CD14-positive monocyte (primary cell): ENCODE measurements around the gene QTRT2. TPM values are rescaled to one million over a fixed set of nuclear protein-coding genes. Genes with fewer than 3 reads are reported as not detected.

Experiments used
- DNase-seq, 3 donors: peaks; one replicate each; pipeline ENCODE4 v3.0.0-alpha.2; 2011 to 2022
- H2AFZ ChIP-seq: 2 replicates; pipeline ENCODE4 v1.6.0; 2012; ENCODE audit warnings: mild to moderate bottlenecking, low read depth, low read length, inconsistent platforms; ENCODE audit not compliant: insufficient read depth, poor library complexity, severe bottlenecking
- H3K27ac ChIP-seq, 2 donors: 1 replicate in 1 of 2; 2 replicates in 1 of 2; pipeline ENCODE4 v1.5.1; 2012 to 2013; ENCODE audit warnings: low read length in 2 of 2, control low read depth in 1 of 2, inconsistent platforms in 1 of 2, low read depth in 1 of 2, mild to moderate bottlenecking in 1 of 2
- H3K27me3 ChIP-seq, 2 donors: one replicate each; pipeline versions ENCODE4 v1.6.0 to v1.6.1; 2011 to 2013; ENCODE audit warnings: low read length in 2 of 2; ENCODE audit not compliant: control insufficient read depth in 2 of 2, insufficient read depth in 2 of 2
- H3K36me3 ChIP-seq, 2 donors: replicated peaks in 1 of 2; 1 replicate in 1 of 2; 2 replicates in 1 of 2; pipeline versions ENCODE4 v1.5.1 to v1.6.1; 2012 to 2013; ENCODE audit warnings: low read length in 2 of 2, control low read depth in 1 of 2, inconsistent platforms in 1 of 2, mild to moderate bottlenecking in 1 of 2; ENCODE audit not compliant: insufficient read depth in 2 of 2, control insufficient read depth in 1 of 2
- H3K4me1 ChIP-seq, 2 donors: 1 replicate in 1 of 2; 2 replicates in 1 of 2; pipeline versions ENCODE4 v1.5.1 to v1.6.1; 2012 to 2013; ENCODE audit warnings: low read length in 2 of 2, control low read depth in 1 of 2, inconsistent platforms in 1 of 2, mild to moderate bottlenecking in 1 of 2, moderate library complexity in 1 of 2; ENCODE audit not compliant: insufficient read depth in 2 of 2, control insufficient read depth in 1 of 2
- H3K4me2 ChIP-seq: replicated peaks from 2 replicates; pipeline ENCODE3; 2012; ENCODE audit warnings: low read length, moderate library complexity, mild to moderate bottlenecking; ENCODE audit not compliant: poor library complexity, severe bottlenecking; ENCODE audit errors: extremely low read depth
- H3K4me3 ChIP-seq, 3 experiments: fragments of 200-600 bp in 1 of 3; sonication (generic) in 1 of 3; replicated peaks in 1 of 3; 1 replicate in 2 of 3; 2 replicates in 1 of 3; pipeline ENCODE4 v1.5.1; 2011 to 2013; ENCODE audit warnings: low read length in 3 of 3, mild to moderate bottlenecking in 3 of 3, control low read depth in 2 of 3, low read depth in 2 of 3, inconsistent platforms in 1 of 3, moderate library complexity in 1 of 3
- H3K79me2 ChIP-seq: 2 replicates; pipeline ENCODE4 v1.6.0; 2012; ENCODE audit warnings: mild to moderate bottlenecking, control low read depth, inconsistent platforms, low read length, moderate library complexity; ENCODE audit not compliant: insufficient read depth
- H3K9ac ChIP-seq: 2 replicates; pipeline ENCODE4 v1.6.0; 2017; ENCODE audit warnings: low read length, mild to moderate bottlenecking; ENCODE audit not compliant: insufficient read depth, poor library complexity, severe bottlenecking
- H3K9me3 ChIP-seq, 2 donors: replicated peaks in 1 of 2; 1 replicate in 1 of 2; 2 replicates in 1 of 2; pipeline versions ENCODE4 v1.5.1 to v1.6.1; 2012 to 2013; ENCODE audit warnings: low read length in 2 of 2, control low read depth in 1 of 2; ENCODE audit not compliant: control insufficient read depth in 1 of 2, insufficient read depth in 1 of 2
- H4K20me1 ChIP-seq: 2 replicates; pipeline ENCODE4 v1.6.0; 2012; ENCODE audit warnings: mild to moderate bottlenecking, low read length, control low read depth, moderate library complexity; ENCODE audit not compliant: insufficient read depth
- H3K27ac Mint-ChIP-seq, 7 donors: one replicate each; pipeline ENCODE4 v1.8.0; 2020; ENCODE audit warnings: mild to moderate bottlenecking in 7 of 7, mixed read lengths in 7 of 7, moderate library complexity in 6 of 7, inconsistent platforms in 2 of 7
- H3K27me3 Mint-ChIP-seq, 3 donors: one replicate each; pipeline ENCODE4 v1.8.0; 2021 to 2022; ENCODE audit warnings: low read depth in 3 of 3, mild to moderate bottlenecking in 3 of 3, mixed read lengths in 3 of 3, moderate library complexity in 3 of 3, inconsistent platforms in 1 of 3
- H3K36me3 Mint-ChIP-seq, 2 donors: one replicate each; pipeline ENCODE4 v1.8.0; 2020; ENCODE audit warnings: mixed read lengths in 2 of 2, inconsistent platforms in 1 of 2, mild to moderate bottlenecking in 1 of 2
- H3K4me1 Mint-ChIP-seq: one replicate; pipeline ENCODE4 v1.8.0; 2020; ENCODE audit warnings: mild to moderate bottlenecking, mixed read lengths
- H3K4me3 Mint-ChIP-seq, 2 donors: one replicate each; pipeline ENCODE4 v1.8.0; 2020; ENCODE audit warnings: mild to moderate bottlenecking in 2 of 2, mixed read lengths in 2 of 2, moderate library complexity in 1 of 2
- H3K9me3 Mint-ChIP-seq, 7 donors: one replicate each; pipeline ENCODE4 v1.8.0; 2020 to 2022; ENCODE audit warnings: mixed read lengths in 7 of 7, mild to moderate bottlenecking in 6 of 7, moderate library complexity in 6 of 7, inconsistent platforms in 2 of 7
- WGBS: methylation state at CpG from one replicate; pipeline ENCODE4 v1.1.5; 2013; ENCODE audit warnings: missing lambda C conversion rate; ENCODE audit not compliant: insufficient coverage; 5-methylcytosine and 5-hydroxymethylcytosine counted together
- intact Hi-C, 2 donors: fragments of 100-400 bp; cut with micrococcal nuclease; formaldehyde crosslinking; loops; one replicate each; pipeline versions ENCODE4 v1.15.0 to v1.15.1; 2023
- polyA plus RNA-seq, 3 donors: library from polyadenylated mRNA; depleted of rRNA in 1 of 3; unstranded in 2 of 3; stranded (reverse) in 1 of 3; fragments of 300-500 nt in 2 of 3; fragments of >200 nt in 1 of 3; fragmentation: Illumina TruSeq in 2 of 3; gene quantifications; 1 replicate in 2 of 3; 2 replicates in 1 of 3; pipeline ENCODE4 v1.2.3, GENCODE V29; 2012 to 2021
- TF ChIP-seq, protein P1 (sequence below): fragments of 200-600 bp; IDR thresholded peaks from one replicate; pipeline ENCODE4 v1.8.0; 2022; ENCODE audit warnings: antibody characterized with exemption, mild to moderate bottlenecking

QTRT2 gene
- polyA plus RNA-seq, 3 donors: 14.5 to 16.7 (median 15.9) TPM

- WGBS: no CpG with 5 or more reads among the region's 1 CpG
- H3K27ac ChIP-seq: no peak overlapping the region
- no peaks in the 10 kb centered on the region for H3K4me1 ChIP-seq
- no peaks in the 10 kb centered on the region for H4K20me1 ChIP-seq
- no peaks in the 10 kb centered on the region for H3K9me3 ChIP-seq
- H3K36me3 ChIP-seq: no peaks in the 10 kb centered on the region
- H3K9ac ChIP-seq: no peak overlapping the region
- Mint-ChIP-seq H3K4me1 (no peaks in the 10 kb centered on the region), H3K36me3 (no peaks in the 10 kb centered on the region), H3K27ac (no peak overlapping the region), H3K4me3 (no peak overlapping the region), H3K27me3 (peaks cover 0 to 2% (median 0%) of the 10 kb centered on the region in 3 donors), H3K9me3 (peaks cover 0 to 2% (median 0%) of the 10 kb centered on the region in 7 donors)
- no peak overlapping the region for H3K4me3 ChIP-seq
- no peak overlapping the region for H2AFZ ChIP-seq
- DNase-seq: no peak
- H3K27me3 ChIP-seq: no peaks in the 10 kb centered on the region
- no peak overlapping the region for H3K4me2 ChIP-seq
- TF ChIP-seq, protein P1, sequence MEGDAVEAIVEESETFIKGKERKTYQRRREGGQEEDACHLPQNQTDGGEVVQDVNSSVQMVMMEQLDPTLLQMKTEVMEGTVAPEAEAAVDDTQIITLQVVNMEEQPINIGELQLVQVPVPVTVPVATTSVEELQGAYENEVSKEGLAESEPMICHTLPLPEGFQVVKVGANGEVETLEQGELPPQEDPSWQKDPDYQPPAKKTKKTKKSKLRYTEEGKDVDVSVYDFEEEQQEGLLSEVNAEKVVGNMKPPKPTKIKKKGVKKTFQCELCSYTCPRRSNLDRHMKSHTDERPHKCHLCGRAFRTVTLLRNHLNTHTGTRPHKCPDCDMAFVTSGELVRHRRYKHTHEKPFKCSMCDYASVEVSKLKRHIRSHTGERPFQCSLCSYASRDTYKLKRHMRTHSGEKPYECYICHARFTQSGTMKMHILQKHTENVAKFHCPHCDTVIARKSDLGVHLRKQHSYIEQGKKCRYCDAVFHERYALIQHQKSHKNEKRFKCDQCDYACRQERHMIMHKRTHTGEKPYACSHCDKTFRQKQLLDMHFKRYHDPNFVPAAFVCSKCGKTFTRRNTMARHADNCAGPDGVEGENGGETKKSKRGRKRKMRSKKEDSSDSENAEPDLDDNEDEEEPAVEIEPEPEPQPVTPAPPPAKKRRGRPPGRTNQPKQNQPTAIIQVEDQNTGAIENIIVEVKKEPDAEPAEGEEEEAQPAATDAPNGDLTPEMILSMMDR: no peak
- intact Hi-C loops: no loop called here
- no peaks in the 10 kb centered on the region for H3K79me2 ChIP-seq
Measured at GRCh38 chr3:114126461-114126860, 69.9 kb downstream of the QTRT2 start.

DNA sequence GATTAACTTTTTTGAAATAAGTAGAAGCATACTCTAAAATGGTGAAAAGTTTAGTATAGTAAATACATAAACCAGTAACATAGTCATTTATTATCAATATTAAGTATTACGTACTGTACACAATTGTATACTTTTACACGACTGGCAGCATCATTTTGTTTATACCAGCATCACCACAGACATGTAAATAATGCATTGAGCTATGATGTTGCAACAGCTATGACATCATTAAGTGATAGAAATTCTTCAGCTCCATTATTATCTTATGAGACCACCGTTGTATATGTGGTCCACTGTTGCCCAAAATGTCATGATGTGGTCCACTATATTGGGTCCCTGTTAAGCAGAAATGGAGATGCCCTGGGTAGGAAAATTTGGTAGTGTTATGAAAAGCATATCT is 71.0 kb downstream of the QTRT2 start:
- Histone ChIP-seq H3K27ac (no peak overlapping the region), H3K4me3 (no peak overlapping the region), H4K20me1 (no peaks in the 10 kb centered on the region), H3K9ac (no peak overlapping the region), H2AFZ (no peak overlapping the region), H3K79me2 (no peaks in the 10 kb centered on the region), H3K4me2 (no peak overlapping the region), H3K27me3 (no peaks in the 10 kb centered on the region), H3K36me3 (no peaks in the 10 kb centered on the region), H3K9me3 (no peaks in the 10 kb centered on the region), H3K4me1 (no peaks in the 10 kb centered on the region)
- Mint-ChIP-seq H3K4me1 (no peaks in the 10 kb centered on the region), H3K27ac (no peak overlapping the region), H3K4me3 (no peak overlapping the region), H3K36me3 (no peaks in the 10 kb centered on the region), H3K9me3 (peaks cover 0 to 2% (median 0%) of the 10 kb centered on the region in 7 donors), H3K27me3 (peaks cover 0 to 2% (median 0%) of the 10 kb centered on the region in 3 donors)
- WGBS: no CpG with 5 or more reads among the region's 3 CpGs
- intact Hi-C loops: no loop called here
- DNase-seq: no peak
- TF ChIP-seq, protein P1: no peak
